Head of caudate nucleus (tissue), 42 donors: ENCODE results near the gene REXO2.

Experiments used
- DNase-seq, 42 donors: peaks; one replicate each; pipeline versions ENCODE4 v3.0.0 to v3.0.0-alpha.2; 2020 to 2021; ENCODE audit warnings: mixed read lengths in 7 of 42
- intact Hi-C: fragments of 100-400 bp; cut with DNase I; formaldehyde crosslinking; loops from one replicate; pipeline ENCODE4 v1.15.0; 2022

The REXO2 gene

DNA sequence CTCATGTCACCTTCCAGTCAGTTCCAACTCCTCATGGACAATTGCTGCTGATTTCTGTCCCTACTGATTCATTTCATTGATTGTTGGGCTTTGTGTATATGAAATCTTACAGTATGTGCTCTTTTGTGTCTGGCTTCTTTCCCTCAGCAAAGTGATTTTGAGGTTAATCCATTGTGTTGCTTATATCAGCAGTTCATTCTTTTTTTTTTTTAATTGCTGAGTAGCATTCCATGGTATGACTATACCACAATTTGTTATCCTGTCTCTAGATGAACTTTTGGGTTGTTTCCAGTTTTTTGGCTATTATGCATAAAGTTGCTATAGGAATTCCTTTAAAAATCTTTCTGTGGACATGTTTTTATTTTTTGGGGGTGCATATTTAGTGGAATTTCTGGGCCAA lies 60.5 kb downstream of the REXO2 start:
- DNase-seq, result no peak

More for the DNA sequence above, 60.5 kb downstream of the REXO2 start:
- intact Hi-C loops, result no loop called here
